Activated naive CD4-positive, alpha-beta T cell treated with anti-CD3 and anti-CD28 coated beads for 36 hours (primary cell): ENCODE results near the gene TMEM239. TPM values are rescaled to one million over a fixed set of nuclear protein-coding genes. Genes with fewer than 3 reads are reported as not detected.
"Not testable (repeated sequence)": the region's sequence is repeated elsewhere in the genome, so short reads cannot be mapped to it uniquely, and the experiment has no call there.

Experiments
- CTCF ChIA-PET: fragments of 350-600 bp; sonication (Branson Sonifier 250); formaldehyde crosslinking; loops from one replicate; lab custom pipeline; 2021; ENCODE audit warnings: antibody characterized with exemption; lab: Charles Lee
- DNase-seq: peaks from one replicate; pipeline ENCODE4 v3.0.0-alpha.2; 2020
- H3K27ac Mint-ChIP-seq: one replicate; pipeline ENCODE4 v1.8.0; 2021; ENCODE audit warnings: mild to moderate bottlenecking, mixed read lengths
- H3K27me3 Mint-ChIP-seq: one replicate; pipeline ENCODE4 v1.8.0; 2021; ENCODE audit warnings: low read depth, mixed read lengths
- H3K36me3 Mint-ChIP-seq: one replicate; pipeline ENCODE4 v1.8.0; 2021; ENCODE audit warnings: low read depth, mixed read lengths
- H3K4me1 Mint-ChIP-seq: one replicate; pipeline ENCODE4 v1.8.0; 2021; ENCODE audit warnings: low read depth, mixed read lengths
- H3K4me3 Mint-ChIP-seq: one replicate; pipeline ENCODE4 v1.8.0; 2021; ENCODE audit warnings: mild to moderate bottlenecking, moderate library complexity, mixed read lengths
- H3K9me3 Mint-ChIP-seq: one replicate; pipeline ENCODE4 v1.8.0; 2021; ENCODE audit warnings: mixed read lengths
- intact Hi-C: fragments of 100-400 bp; cut with micrococcal nuclease; formaldehyde crosslinking; loops from one replicate; pipeline ENCODE4 v1.15.1; 2023
- total RNA-seq, 2 experiments: library from RNA; stranded (reverse); gene quantifications; one replicate each; pipeline ENCODE4 v1.2.3, GENCODE V29; 2021

The TMEM239 gene
- total RNA-seq, 2 experiments from 2014 or later, result not detected

DNA sequence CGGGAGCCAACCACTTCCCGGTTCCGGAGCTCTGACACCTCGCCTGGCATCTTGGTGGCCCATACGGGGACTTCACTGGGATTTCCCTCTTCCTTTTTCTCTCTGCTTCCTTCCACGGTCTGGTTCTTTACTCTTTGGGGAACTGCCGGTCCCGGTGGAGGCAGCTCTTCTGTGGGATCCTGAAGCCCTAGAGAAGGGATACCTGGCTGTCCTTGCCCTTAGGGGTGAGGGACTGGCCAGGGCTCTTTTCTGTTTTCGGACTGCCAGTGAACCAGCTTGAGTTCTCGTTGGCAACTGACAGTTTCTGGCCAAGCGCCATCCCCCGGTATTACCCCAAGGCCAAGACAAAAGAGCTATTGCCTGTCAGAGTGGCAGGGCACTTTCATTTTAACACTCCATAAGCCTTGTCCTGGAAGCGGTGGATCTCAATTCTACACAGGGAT, 14.9 kb upstream of the TMEM239 start:
- H3K4me3 Mint-ChIP-seq, result peak overlapping the region; percentile 74
- intact Hi-C loops, result loop anchor here (1.0 kb wide), 1 partner anchor 31 kb away; no protein-coding TSS in a partner anchor
- H3K4me1 Mint-ChIP-seq, result peaks cover 22% of the 10 kb centered on the region
- DNase-seq, result no peak
- H3K27me3 Mint-ChIP-seq, result peaks cover 60% of the 10 kb centered on the region
- H3K9me3 Mint-ChIP-seq, result no peaks in the 10 kb centered on the region
- H3K36me3 Mint-ChIP-seq, result peaks cover 1% of the 10 kb centered on the region
- CTCF ChIA-PET, result interaction anchor here (0.9 to 1.1 kb wide), 3 partner anchors 24 to 51 kb away, joined by 3 to 4 read pairs (median 3); no protein-coding TSS in a partner anchor
- H3K27ac Mint-ChIP-seq, result peak overlapping the region; percentile 24

DNA sequence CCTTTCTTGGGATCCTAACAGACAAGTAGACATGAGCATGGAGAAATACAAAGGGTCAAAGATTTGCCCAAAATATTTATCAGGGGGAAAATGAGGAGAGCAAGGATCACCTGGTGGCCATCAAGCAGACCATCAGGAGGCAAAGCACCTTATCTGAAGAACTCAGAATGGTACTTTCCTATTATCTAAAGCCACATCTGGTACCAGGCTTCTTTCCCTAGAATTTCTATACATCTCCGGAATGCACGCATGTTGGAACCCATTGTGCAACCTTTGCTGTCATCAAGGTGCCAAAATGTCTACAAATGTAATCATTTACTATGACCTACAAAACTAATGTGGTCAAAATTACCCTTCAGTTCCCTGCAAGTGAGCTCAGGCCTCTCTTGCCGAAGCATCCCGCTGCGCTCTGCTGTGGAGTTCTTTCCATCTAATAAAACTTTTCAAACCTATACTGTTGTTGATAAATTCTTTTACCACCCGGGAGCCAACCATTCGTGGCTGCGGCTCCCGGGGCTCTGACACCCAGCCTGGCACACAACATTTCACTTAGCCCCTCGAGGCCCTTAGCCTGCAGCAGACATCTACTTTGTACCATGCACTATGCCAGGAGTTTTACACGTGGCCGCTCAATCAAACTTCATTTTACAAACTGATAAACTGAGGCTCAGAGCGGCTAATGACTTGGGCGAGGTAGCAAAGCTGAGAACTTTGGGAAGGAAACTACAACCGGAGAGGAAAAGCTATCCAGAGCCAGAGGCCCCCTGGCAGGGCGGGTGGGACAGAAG, 11.9 kb upstream of the TMEM239 start:
- no peak overlapping the region for H3K27ac Mint-ChIP-seq
- intact Hi-C loops, result no loop called here
- CTCF ChIA-PET, result interaction anchor here (0.6 to 1.2 kb wide), 2 partner anchors 181 to 293 kb away, joined by 3 read pairs; no protein-coding TSS in a partner anchor
- H3K36me3 Mint-ChIP-seq, result peaks cover 1% of the 10 kb centered on the region
- peaks cover 19% of the 10 kb centered on the region for H3K4me1 Mint-ChIP-seq
- peaks cover 53% of the 10 kb centered on the region for H3K27me3 Mint-ChIP-seq
- no peak overlapping the region for H3K4me3 Mint-ChIP-seq
- DNase-seq, result no peak
- H3K9me3 Mint-ChIP-seq, result no peaks in the 10 kb centered on the region

DNA sequence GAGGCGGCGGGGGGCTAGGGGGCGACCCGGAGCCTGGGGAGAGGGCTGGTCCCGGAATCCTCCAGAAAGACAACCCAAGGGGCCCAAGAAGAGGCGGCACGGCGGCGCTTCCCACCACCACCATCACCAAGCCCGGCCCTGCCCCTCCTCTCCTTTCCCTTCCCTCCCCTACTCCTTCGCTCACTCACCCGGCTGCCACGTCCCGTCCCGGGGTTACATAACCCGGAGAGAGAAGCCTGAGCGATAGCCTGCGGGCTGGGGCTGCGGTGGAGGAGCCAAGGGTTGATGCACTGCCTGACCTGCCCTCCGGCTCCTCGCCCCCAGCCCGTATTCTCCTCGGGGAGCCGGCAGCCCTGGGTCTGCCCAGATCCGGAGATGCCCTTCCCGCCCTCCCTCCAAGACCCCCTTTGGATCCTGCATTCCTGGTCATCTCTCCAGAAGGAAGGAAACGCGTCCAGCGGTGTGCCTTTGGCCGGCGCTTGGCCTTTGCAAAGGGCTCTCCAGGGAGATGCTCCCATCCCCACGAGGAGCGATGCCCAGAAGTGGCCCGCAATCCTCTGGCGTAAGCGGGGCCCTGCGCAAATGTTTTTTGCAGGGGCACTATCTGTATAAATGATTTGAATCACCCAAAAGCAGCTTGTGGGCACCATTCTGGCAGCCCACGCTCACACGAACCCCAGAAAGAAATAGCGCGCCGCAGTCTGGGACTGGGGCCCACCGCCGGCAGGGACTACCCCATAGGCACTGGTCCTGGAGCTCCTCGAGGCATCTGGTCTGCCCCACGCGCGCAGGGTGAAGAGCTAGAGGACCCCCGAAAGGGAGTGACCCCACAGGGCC, 11.1 kb upstream of the TMEM239 start:
- Mint-ChIP-seq H3K36me3 (no peaks in the 10 kb centered on the region), H3K27me3 (peaks cover 44% of the 10 kb centered on the region), H3K9me3 (no peaks in the 10 kb centered on the region), H3K27ac (no peak overlapping the region), H3K4me1 (peaks cover 10% of the 10 kb centered on the region), H3K4me3 (no peak overlapping the region)
- intact Hi-C loops, result no loop called here
- DNase-seq, result no peak
- CTCF ChIA-PET, result no interaction called here

DNA sequence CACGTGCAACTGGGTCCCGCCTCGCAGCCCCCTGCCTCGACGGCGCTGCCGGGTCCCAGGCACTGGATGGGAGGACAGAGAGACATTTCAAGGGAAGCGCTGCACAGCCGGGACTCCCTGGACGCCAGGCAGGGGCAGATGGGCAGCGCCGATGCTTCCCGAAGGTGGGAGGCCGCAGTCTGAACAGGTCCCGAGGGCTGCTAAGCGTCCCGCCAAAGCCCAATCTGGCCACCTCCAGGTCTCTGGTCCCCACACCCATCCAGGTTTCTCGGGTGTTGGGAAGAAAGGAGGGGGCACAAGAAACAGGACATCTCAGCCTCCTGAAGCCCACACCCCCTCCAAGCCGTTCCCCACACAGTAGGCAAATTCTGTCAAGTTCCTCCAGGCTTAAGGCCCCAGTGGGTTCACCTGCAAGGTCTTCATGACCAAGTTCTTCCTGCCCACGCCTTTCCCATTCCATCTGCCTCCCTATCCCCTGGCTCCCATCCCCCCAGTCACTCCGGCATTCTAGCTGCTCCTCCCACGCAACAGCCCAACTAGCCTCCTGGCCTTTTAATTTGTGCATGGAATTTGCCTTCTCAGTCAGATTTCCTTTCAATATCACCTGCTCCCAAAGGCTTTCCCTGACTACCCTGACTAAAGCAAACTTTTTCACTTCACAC, 10.3 kb upstream of the TMEM239 start:
- intact Hi-C loops, result no loop called here
- peaks cover 41% of the 10 kb centered on the region for H3K27me3 Mint-ChIP-seq
- no peak overlapping the region for H3K4me3 Mint-ChIP-seq
- no peak overlapping the region for H3K27ac Mint-ChIP-seq
- CTCF ChIA-PET, result no interaction called here
- no peaks in the 10 kb centered on the region for H3K9me3 Mint-ChIP-seq
- no peak for DNase-seq
- peaks cover 7% of the 10 kb centered on the region for H3K4me1 Mint-ChIP-seq
- no peaks in the 10 kb centered on the region for H3K36me3 Mint-ChIP-seq

DNA sequence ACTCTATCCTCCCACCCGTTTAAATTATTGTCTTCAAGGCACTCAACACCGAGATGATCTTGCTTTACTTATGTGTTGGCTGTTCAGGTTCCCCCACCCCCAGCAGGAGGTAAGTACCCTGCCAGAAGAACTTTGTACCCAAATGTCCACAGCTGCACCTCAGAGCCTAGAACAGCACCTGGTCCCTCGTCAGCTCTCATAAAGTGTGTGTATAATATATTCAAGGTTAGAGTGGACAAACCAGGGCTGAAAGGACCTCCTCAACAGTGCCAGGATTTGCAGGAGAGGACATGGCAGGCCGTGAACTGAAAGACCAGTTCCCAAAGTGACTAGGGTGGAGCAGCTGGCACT, 9.8 kb upstream of the TMEM239 start:
- DNase-seq, result no peak
- Mint-ChIP-seq H3K9me3 (no peaks in the 10 kb centered on the region), H3K4me1 (peaks cover 2% of the 10 kb centered on the region), H3K27ac (no peak overlapping the region), H3K27me3 (peaks cover 41% of the 10 kb centered on the region), H3K36me3 (no peaks in the 10 kb centered on the region), H3K4me3 (no peak overlapping the region)
- intact Hi-C loops, result no loop called here
- CTCF ChIA-PET, result no interaction called here

DNA sequence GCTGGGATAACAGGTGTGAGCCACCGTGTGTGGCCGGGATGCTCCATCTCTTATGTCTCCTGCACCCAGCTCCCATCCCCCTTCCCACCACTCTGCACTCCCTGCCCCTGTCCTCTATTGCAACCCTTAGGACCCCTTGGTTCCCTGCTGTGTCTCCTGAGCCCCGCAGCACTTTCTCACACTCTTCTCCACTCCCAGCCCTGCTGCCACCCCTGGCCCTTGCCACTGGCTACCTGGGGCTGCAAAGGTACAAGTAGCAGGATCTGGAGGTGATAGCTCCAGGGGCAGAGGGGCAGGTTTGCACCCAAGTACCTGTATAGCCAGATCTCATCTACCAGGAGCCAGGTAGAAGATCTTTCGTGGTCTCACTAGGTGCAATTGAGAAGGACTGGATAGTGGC, 9.1 kb upstream of the TMEM239 start:
- CTCF ChIA-PET, result no interaction called here
- H3K9me3 Mint-ChIP-seq, result peaks cover 3% of the 10 kb centered on the region
- no peak overlapping the region for H3K27ac Mint-ChIP-seq
- peaks cover 38% of the 10 kb centered on the region for H3K27me3 Mint-ChIP-seq
- DNase-seq, result no peak
- H3K36me3 Mint-ChIP-seq, result peaks cover 2% of the 10 kb centered on the region
- intact Hi-C loops, result no loop called here
- no peak overlapping the region for H3K4me3 Mint-ChIP-seq
- H3K4me1 Mint-ChIP-seq, result no peaks in the 10 kb centered on the region

DNA sequence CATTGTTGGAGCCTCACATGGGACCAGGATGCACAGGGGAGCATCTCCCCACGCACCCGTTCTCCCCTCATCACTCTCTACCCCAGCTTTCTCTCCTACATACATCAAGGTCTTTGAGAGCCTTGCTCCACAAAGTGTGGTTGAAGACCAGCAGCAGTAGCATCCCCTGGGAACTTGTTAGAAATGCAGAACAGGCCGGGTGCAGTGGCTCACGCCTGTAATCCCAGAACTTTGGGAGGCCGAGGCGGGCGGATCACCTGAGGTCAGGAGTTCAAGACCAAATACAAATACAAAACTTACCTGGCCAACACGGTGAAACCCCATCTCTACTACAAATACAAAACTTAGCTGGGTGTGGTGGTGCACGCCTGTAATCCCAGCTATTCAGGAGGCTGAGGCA, 8.2 kb upstream of the TMEM239 start:
- CTCF ChIA-PET, result interaction anchor here (0.6 kb wide), 1 partner anchor 13 kb away, joined by 8 read pairs; no protein-coding TSS in a partner anchor
- intact Hi-C loops, DNase-seq, H3K4me3 Mint-ChIP-seq, H3K27ac Mint-ChIP-seq, H3K4me1 Mint-ChIP-seq, H3K36me3 Mint-ChIP-seq, H3K9me3 Mint-ChIP-seq: not testable (repeated sequence)
- H3K27me3 Mint-ChIP-seq, result peaks cover 35% of the 10 kb centered on the region

DNA sequence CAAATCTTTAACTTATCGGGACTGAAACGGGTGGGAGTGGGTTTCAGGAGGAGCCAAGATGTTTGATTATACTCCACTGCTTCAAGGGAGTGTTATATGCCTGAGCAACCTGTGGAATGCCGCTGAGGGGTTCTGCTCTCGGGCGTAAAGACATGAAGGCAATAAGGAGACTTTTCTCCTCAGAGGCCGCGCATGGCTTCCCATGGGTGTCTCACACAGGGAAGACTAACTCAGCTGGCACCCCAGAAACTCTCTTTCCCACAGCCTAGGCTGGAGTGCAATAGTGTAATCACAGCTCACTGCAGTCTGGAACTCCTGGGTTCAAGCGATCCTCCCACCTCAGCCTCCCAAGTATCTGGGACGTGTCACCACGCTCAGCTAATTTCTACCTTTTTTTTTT, 6.5 kb upstream of the TMEM239 start:
- CTCF ChIA-PET, result interaction anchor here (0.6 kb wide), 1 partner anchor 55 kb away, joined by 7 read pairs; no protein-coding TSS in a partner anchor
- Mint-ChIP-seq H3K27ac (no peak overlapping the region), H3K4me3 (no peak overlapping the region), H3K27me3 (peaks cover 27% of the 10 kb centered on the region), H3K36me3 (peaks cover 3% of the 10 kb centered on the region), H3K9me3 (peaks cover 8% of the 10 kb centered on the region), H3K4me1 (no peaks in the 10 kb centered on the region)
- intact Hi-C loops, result no loop called here
- no peak for DNase-seq

DNA sequence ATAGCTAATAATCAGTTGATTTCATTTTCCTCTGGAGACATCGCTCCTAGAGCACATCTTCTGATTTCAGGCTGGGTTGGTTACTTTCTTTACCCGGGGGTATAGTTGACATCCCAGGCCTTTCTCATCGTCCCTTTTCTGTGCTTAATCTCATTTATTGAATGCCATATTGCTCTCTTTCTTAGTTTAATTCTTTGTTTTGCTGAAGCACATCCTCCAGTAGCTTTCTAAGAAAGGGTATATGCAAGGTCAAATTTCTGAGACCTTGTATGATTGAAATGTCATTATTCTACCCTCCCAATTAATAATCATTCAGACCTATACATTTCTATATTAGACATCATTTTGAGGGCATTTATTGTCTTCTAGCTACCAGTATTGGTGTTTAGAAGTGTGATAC, 4.0 kb upstream of the TMEM239 start:
- CTCF ChIA-PET, result interaction anchor here (0.7 kb wide), 1 partner anchor 499 kb away, joined by 3 read pairs; no protein-coding TSS in a partner anchor
- Mint-ChIP-seq H3K4me3 (no peak overlapping the region), H3K4me1 (no peaks in the 10 kb centered on the region), H3K27ac (no peak overlapping the region), H3K9me3 (peaks cover 8% of the 10 kb centered on the region), H3K27me3 (peaks cover 16% of the 10 kb centered on the region), H3K36me3 (peaks cover 3% of the 10 kb centered on the region)
- DNase-seq, result no peak
- intact Hi-C loops, result no loop called here

DNA sequence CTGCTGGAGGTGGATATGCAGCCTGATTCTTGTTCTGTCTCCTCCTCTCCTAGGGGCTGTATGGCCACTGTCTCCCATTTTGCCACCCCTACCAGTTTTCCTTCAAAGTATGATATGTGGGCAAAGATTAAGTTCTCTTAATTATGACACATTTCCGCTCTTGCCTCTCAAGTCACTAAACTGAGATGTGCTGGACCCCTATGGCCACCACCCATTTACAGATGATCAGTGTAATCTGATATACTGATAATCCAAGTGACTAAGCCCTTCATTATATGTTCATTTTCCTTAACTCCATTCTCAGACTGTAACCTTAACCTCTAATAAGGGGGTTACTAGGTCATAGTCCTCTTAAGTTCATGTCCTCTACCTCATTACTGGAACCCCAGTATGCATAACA, 2.1 kb upstream of the TMEM239 start:
- H3K4me1 Mint-ChIP-seq, result no peaks in the 10 kb centered on the region
- CTCF ChIA-PET, result interaction anchor here (0.6 kb wide), 1 partner anchor 19 kb away, joined by 4 read pairs; no protein-coding TSS in a partner anchor
- intact Hi-C loops, result no loop called here
- H3K36me3 Mint-ChIP-seq, result peaks cover 3% of the 10 kb centered on the region
- H3K4me3 Mint-ChIP-seq, result no peak overlapping the region
- no peak overlapping the region for H3K27ac Mint-ChIP-seq
- no peak for DNase-seq
- peaks cover 13% of the 10 kb centered on the region for H3K27me3 Mint-ChIP-seq
- peaks cover 8% of the 10 kb centered on the region for H3K9me3 Mint-ChIP-seq

DNA sequence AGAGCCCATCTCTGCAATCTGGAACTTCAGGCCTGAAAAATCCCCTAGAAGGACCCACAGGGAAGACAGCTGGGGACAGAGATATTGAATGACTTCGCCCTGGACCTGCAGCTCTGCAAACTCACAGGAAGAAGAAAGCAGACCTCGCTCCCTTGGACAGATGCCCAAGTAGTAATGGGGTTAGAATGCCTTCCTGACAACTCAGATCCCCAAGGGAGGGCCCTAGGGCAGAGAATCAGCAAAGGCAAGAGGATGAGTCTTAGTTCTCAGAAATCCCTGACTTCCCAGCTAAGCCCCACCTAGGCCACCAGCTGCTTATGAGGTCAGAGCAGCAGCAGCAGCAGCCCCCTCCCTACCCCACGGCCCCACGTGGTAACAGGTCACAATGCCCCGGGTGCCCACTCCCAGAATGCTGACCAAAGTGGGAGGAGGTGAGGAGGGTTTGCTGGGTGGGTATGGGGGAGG, 1.5 kb upstream of the TMEM239 start, which contains the start of gene C20orf141:
C20orf141 (plus strand) TSS at position 401 of the 465 bp plus-strand sequence. CDS start 198 bp downstream, outside the sequence.
- no peak for DNase-seq
- H3K4me1 Mint-ChIP-seq, result no peaks in the 10 kb centered on the region
- no peak within 1 kb of the TSS for H3K4me3 Mint-ChIP-seq
- no peak within 1 kb of the TSS for H3K27ac Mint-ChIP-seq
- CTCF ChIA-PET, result interaction anchor here (0.6 kb wide), 1 partner anchor 20 kb away, joined by 4 read pairs; no protein-coding TSS in a partner anchor
- H3K9me3 Mint-ChIP-seq, result peaks cover 8% of the 10 kb centered on the region
- intact Hi-C loops, result no loop called here
- peaks cover 12% of the 10 kb centered on the region for H3K27me3 Mint-ChIP-seq
- peaks cover 3% of the 10 kb centered on the region for H3K36me3 Mint-ChIP-seq
